HCT116 (cell line): Measurements from ENCODE around the gene RHBDF2. TPM values are rescaled to one million over a fixed set of nuclear protein-coding genes. Genes with fewer than 3 reads are reported as not detected.

Source experiments
- ATAC-seq: fragments of 200-7000 bp; cut with Tn5 transposase; 2 replicates; pipeline ENCODE4 v1.9.1; 2020; ENCODE audit warnings: mild to moderate bottlenecking, moderate library complexity
- BruUV-seq: library from RNA; stranded (reverse); fragments of 400-500 nt; replicated peaks from 2 replicates; lab custom pipeline; 2021; lab: Mats Ljungman, UMichigan
- CTCF ChIA-PET: fragments of 300-600 bp; sonication (Branson Sonifier 250); formaldehyde crosslinking; loops from one replicate; lab custom pipeline; 2021; ENCODE audit warnings: antibody characterized with exemption; lab: Charles Lee
- POLR2A ChIA-PET: fragments of 300-600, 350-600 bp; sonication (Branson Sonifier 250); formaldehyde crosslinking; loops from one replicate; lab custom pipeline; 2021; ENCODE audit warnings: antibody characterized with exemption; lab: Charles Lee
- RAD21 ChIA-PET, 2 experiments: fragments of 300-600 bp; sonication (Branson Sonifier 250); formaldehyde crosslinking; loops; one replicate each; lab custom pipeline; 2023; ENCODE audit warnings: low total read pairs in 2 of 2; ENCODE audit not compliant: uncharacterized antibody in 2 of 2, unreplicated experiment in 2 of 2, low non-redundant PET in 1 of 2; lab: Charles Lee
- DNase-seq: peaks from one replicate; pipeline ENCODE4 v3.0.0-alpha.2; 2010; ENCODE audit warnings: low read depth, low spot score
- H2AFZ ChIP-seq: fragments of 200-600 bp; shearing (Covaris generic), sonication (generic); 2 replicates; pipeline ENCODE4 v1.6.1; 2017; ENCODE audit warnings: low read depth, mixed run types, mixed read lengths, antibody characterized with exemption, low read length; ENCODE audit not compliant: poor library complexity, severe bottlenecking
- H3K27ac ChIP-seq: 2 replicates; pipeline ENCODE4 v1.5.1; 2012; ENCODE audit warnings: low read depth, low read length
- H3K27me3 ChIP-seq: fragments of 200-600 bp; sonication (generic); 2 replicates; pipeline ENCODE4 v1.6.1; 2016; ENCODE audit warnings: mixed run types, low read length, mixed read lengths; ENCODE audit not compliant: insufficient read depth
- H3K36me3 ChIP-seq, 2 experiments: fragments of 200-500 bp in 1 of 2; fragments of 200-600 bp in 1 of 2; sonication (Bioruptor generic) in 1 of 2; sonication (generic) in 1 of 2; 2 replicates each; pipeline versions ENCODE4 v1.5.1 to v1.6.1; 2014 to 2016; ENCODE audit warnings: low read length in 2 of 2, inconsistent platforms in 1 of 2, mixed read lengths in 1 of 2, mixed run types in 1 of 2; ENCODE audit not compliant: insufficient read depth in 2 of 2, control insufficient read depth in 1 of 2
- H3K4me1 ChIP-seq, 2 experiments: fragments of 200-600 bp in 1 of 2; sonication (generic) in 1 of 2; 2 replicates each; pipeline versions ENCODE4 v1.5.1 to v1.6.1; 2012 to 2017; ENCODE audit warnings: low read length in 2 of 2, inconsistent platforms in 1 of 2, mild to moderate bottlenecking in 1 of 2, mixed read lengths in 1 of 2, mixed run types in 1 of 2, moderate library complexity in 1 of 2; ENCODE audit not compliant: insufficient read depth in 2 of 2, control insufficient read depth in 1 of 2
- H3K4me2 ChIP-seq: fragments of 200-600 bp; sonication (generic); 2 replicates; pipeline ENCODE4 v1.6.1; 2017; ENCODE audit warnings: mixed run types, low read length, mixed read lengths
- H3K4me3 ChIP-seq, 2 experiments: fragments of 200-600 bp in 1 of 2; sonication (generic) in 1 of 2; replicated peaks in 1 of 2; 2 replicates each; pipeline ENCODE4 v1.5.1; 2011 to 2016; ENCODE audit warnings: low read length in 2 of 2, control low read depth in 1 of 2, low read depth in 1 of 2, mild to moderate bottlenecking in 1 of 2, mixed read lengths in 1 of 2, mixed run types in 1 of 2
- H3K79me2 ChIP-seq: fragments of 200-600 bp; sonication (generic); 2 replicates; pipeline ENCODE4 v1.6.1; 2017; ENCODE audit warnings: mild to moderate bottlenecking, mixed run types, low read length, moderate library complexity, mixed read lengths; ENCODE audit not compliant: insufficient read depth
- H3K9ac ChIP-seq: fragments of 200-600 bp; sonication (generic); 2 replicates; pipeline ENCODE4 v1.6.1; 2016; ENCODE audit warnings: low read length, mixed read lengths
- H3K9me2 ChIP-seq: fragments of 200-600 bp; sonication (generic), shearing (Covaris generic); 2 replicates; pipeline ENCODE4 v1.6.1; 2017; ENCODE audit warnings: mixed run types, mild to moderate bottlenecking, moderate library complexity; ENCODE audit not compliant: insufficient read depth
- H3K9me3 ChIP-seq, 2 experiments: fragments of 200-500 bp in 1 of 2; fragments of 200-600 bp in 1 of 2; sonication (Bioruptor generic) in 1 of 2; sonication (generic) in 1 of 2; 2 replicates each; pipeline ENCODE4 v1.6.1; 2014 to 2017; ENCODE audit warnings: low read length in 2 of 2, mixed read lengths in 2 of 2, inconsistent platforms in 1 of 2, low read depth in 1 of 2, mild to moderate bottlenecking in 1 of 2, mixed run types in 1 of 2, moderate library complexity in 1 of 2; ENCODE audit not compliant: control insufficient read depth in 1 of 2, insufficient read depth in 1 of 2
- H4K20me1 ChIP-seq: fragments of 200-600 bp; sonication (generic), shearing (Covaris generic); 2 replicates; pipeline ENCODE4 v1.6.1; 2017; ENCODE audit warnings: mixed run types, mild to moderate bottlenecking, moderate library complexity; ENCODE audit not compliant: insufficient read depth
- CBX3 ChIP-seq: IDR thresholded peaks from 2 replicates; pipeline ENCODE4 v1.6.1; 2012; ENCODE audit warnings: low read depth
- FOSL1 ChIP-seq: IDR thresholded peaks from 2 replicates; pipeline ENCODE4 v1.6.1; 2012; ENCODE audit warnings: low read depth
- JUND ChIP-seq: IDR thresholded peaks from 2 replicates; pipeline ENCODE4 v1.6.1; 2012
- POLR2A ChIP-seq: IDR thresholded peaks from 2 replicates; pipeline ENCODE4 v1.7.0; 2011; ENCODE audit warnings: borderline replicate concordance; ENCODE audit not compliant: insufficient read depth, insufficient read length; ENCODE audit errors: extremely low read depth
- POLR2AphosphoS5 ChIP-seq: IDR thresholded peaks from 2 replicates; pipeline ENCODE4 v1.6.1; 2011; ENCODE audit warnings: mild to moderate bottlenecking, low read depth, low read length, moderate library complexity
- SIN3A ChIP-seq: IDR thresholded peaks from 2 replicates; pipeline ENCODE4 v1.6.1; 2012; ENCODE audit warnings: low read depth
- SP1 ChIP-seq: IDR thresholded peaks from 2 replicates; pipeline ENCODE4 v1.6.1; 2012; ENCODE audit warnings: low read depth
- SRF ChIP-seq: IDR thresholded peaks from 2 replicates; pipeline ENCODE4 v1.6.1; 2012; ENCODE audit warnings: low read depth
- ZNF274 ChIP-seq: fragments of 200-500 bp; sonication (Bioruptor generic); IDR thresholded peaks from 2 replicates; pipeline ENCODE4 v1.6.1; 2014; ENCODE audit warnings: mild to moderate bottlenecking, low read depth, low read length, inconsistent platforms
- intact Hi-C: fragments of 100-400 bp; cut with micrococcal nuclease; formaldehyde crosslinking; loops from 2 replicates; pipeline ENCODE4 v1.10.0; 2022
- total RNA-seq: library from RNA; stranded (reverse); gene quantifications from one replicate; pipeline ENCODE4 v1.2.1, GENCODE V29; 2021; ENCODE audit not compliant: unreplicated experiment
- TF ChIP-seq, protein P1 (sequence below), 3 experiments: fragments of 200-600 bp in 1 of 3; sonication (generic) in 1 of 3; IDR thresholded peaks in 2 of 3; conservative IDR thresholded peaks in 1 of 3; 2 replicates each; pipeline ENCODE4 v1.5.1; 2012 to 2017; ENCODE audit warnings: low read depth in 2 of 3, low read length in 2 of 3, antibody characterized with exemption in 1 of 3, borderline replicate concordance in 1 of 3, control low read depth in 1 of 3, mild to moderate bottlenecking in 1 of 3, mixed read lengths in 1 of 3, mixed run types in 1 of 3, moderate library complexity in 1 of 3; ENCODE audit not compliant: insufficient read depth in 1 of 3
- TF ChIP-seq, protein P2 (sequence below): IDR thresholded peaks from 2 replicates; pipeline ENCODE4 v1.6.1; 2012
- TF ChIP-seq, protein P3 (sequence below): IDR thresholded peaks from 2 replicates; pipeline ENCODE4 v1.6.1; 2011; ENCODE audit warnings: mild to moderate bottlenecking, low read length, moderate library complexity; ENCODE audit not compliant: insufficient replicate concordance; ENCODE audit errors: extremely low read depth
- TF ChIP-seq, protein P4 (sequence below): IDR thresholded peaks from 2 replicates; pipeline ENCODE4 v1.6.1; 2012; ENCODE audit warnings: low read depth

RHBDF2 gene
- total RNA-seq, 1 experiment from 2014 or later, result 61.1 TPM

DNA sequence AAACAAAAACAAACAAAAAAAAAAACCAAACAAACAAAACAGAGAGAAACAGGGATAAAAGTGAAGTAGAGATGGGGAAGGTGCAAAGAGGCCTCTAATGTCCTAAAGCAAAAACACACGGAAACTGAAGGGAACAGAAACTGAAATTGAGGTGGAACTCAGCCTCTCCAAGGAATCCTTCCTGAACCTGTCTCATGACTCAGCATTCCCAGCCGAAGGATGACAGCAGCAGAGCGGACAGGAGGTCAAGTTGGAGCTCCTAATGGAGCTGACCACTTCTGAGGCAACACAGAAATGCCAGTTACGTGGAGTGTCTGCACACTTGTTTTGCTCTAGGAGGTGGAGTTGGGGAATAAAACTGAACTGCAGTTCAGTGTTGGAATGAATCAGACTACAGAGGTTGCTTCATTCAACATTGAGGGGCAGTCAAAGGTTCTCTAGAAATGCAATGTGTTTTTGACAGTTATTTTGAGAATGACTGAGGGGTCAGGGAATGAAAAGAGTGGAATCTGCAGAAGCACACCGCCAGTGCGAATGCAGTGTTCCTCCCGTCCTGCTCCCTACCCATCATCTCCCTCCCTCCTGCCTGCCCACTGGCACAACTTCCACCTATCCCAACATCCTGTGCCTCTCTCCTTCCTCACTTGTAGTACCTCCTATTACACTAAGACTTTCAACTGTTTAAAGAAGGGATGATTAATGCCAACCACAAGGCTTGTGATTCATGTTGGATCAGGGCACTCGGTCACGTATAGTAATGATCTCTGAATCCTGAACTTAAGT is 54.6 kb downstream of the RHBDF2 start:
- H3K9ac ChIP-seq, result peak overlapping the region; percentile 31
- H3K4me2 ChIP-seq, result peak overlapping the region; percentile 80
- RAD21 ChIA-PET, result no interaction called here
- no peaks in the 10 kb centered on the region for H3K27me3 ChIP-seq
- H3K79me2 ChIP-seq, result peaks cover 100% of the 10 kb centered on the region
- ATAC-seq, result peak; percentile 93
- H3K36me3 ChIP-seq, result peaks cover 0 to 6% of the 10 kb centered on the region in 2 experiments; a peak in 1 of 4 replicates
- no peaks in the 10 kb centered on the region for H3K9me2 ChIP-seq
- peak; percentile 26; the same call in 1 of the 2 replicates for TF ChIP-seq POLR2AphosphoS5
- TF ChIP-seq SIN3A, result peak; percentile 60
- no peak for TF ChIP-seq ZNF274
- TF ChIP-seq, protein P1, sequence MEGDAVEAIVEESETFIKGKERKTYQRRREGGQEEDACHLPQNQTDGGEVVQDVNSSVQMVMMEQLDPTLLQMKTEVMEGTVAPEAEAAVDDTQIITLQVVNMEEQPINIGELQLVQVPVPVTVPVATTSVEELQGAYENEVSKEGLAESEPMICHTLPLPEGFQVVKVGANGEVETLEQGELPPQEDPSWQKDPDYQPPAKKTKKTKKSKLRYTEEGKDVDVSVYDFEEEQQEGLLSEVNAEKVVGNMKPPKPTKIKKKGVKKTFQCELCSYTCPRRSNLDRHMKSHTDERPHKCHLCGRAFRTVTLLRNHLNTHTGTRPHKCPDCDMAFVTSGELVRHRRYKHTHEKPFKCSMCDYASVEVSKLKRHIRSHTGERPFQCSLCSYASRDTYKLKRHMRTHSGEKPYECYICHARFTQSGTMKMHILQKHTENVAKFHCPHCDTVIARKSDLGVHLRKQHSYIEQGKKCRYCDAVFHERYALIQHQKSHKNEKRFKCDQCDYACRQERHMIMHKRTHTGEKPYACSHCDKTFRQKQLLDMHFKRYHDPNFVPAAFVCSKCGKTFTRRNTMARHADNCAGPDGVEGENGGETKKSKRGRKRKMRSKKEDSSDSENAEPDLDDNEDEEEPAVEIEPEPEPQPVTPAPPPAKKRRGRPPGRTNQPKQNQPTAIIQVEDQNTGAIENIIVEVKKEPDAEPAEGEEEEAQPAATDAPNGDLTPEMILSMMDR (IDR thresholded peaks at IDR 0.05 in 2 of 3, conservative IDR thresholded peaks at IDR 0.05 in 1 of 3; ENCODE audit: borderline replicate concordance in 1 of 3, insufficient read depth in 1 of 3, low read depth in 2 of 3, low read length in 2 of 3), result no peak
- peak; percentile 86 for TF ChIP-seq JUND
- TF ChIP-seq, protein P2, sequence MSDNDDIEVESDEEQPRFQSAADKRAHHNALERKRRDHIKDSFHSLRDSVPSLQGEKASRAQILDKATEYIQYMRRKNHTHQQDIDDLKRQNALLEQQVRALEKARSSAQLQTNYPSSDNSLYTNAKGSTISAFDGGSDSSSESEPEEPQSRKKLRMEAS, result peak; percentile 51
- peak; percentile 51; the same call in 1 of the 2 replicates for TF ChIP-seq SRF
- TF ChIP-seq, protein P3, sequence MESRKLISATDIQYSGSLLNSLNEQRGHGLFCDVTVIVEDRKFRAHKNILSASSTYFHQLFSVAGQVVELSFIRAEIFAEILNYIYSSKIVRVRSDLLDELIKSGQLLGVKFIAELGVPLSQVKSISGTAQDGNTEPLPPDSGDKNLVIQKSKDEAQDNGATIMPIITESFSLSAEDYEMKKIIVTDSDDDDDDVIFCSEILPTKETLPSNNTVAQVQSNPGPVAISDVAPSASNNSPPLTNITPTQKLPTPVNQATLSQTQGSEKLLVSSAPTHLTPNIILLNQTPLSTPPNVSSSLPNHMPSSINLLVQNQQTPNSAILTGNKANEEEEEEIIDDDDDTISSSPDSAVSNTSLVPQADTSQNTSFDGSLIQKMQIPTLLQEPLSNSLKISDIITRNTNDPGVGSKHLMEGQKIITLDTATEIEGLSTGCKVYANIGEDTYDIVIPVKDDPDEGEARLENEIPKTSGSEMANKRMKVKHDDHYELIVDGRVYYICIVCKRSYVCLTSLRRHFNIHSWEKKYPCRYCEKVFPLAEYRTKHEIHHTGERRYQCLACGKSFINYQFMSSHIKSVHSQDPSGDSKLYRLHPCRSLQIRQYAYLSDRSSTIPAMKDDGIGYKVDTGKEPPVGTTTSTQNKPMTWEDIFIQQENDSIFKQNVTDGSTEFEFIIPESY, result no peak
- peak; percentile 63 for TF ChIP-seq CBX3
- TF ChIP-seq, protein P4, sequence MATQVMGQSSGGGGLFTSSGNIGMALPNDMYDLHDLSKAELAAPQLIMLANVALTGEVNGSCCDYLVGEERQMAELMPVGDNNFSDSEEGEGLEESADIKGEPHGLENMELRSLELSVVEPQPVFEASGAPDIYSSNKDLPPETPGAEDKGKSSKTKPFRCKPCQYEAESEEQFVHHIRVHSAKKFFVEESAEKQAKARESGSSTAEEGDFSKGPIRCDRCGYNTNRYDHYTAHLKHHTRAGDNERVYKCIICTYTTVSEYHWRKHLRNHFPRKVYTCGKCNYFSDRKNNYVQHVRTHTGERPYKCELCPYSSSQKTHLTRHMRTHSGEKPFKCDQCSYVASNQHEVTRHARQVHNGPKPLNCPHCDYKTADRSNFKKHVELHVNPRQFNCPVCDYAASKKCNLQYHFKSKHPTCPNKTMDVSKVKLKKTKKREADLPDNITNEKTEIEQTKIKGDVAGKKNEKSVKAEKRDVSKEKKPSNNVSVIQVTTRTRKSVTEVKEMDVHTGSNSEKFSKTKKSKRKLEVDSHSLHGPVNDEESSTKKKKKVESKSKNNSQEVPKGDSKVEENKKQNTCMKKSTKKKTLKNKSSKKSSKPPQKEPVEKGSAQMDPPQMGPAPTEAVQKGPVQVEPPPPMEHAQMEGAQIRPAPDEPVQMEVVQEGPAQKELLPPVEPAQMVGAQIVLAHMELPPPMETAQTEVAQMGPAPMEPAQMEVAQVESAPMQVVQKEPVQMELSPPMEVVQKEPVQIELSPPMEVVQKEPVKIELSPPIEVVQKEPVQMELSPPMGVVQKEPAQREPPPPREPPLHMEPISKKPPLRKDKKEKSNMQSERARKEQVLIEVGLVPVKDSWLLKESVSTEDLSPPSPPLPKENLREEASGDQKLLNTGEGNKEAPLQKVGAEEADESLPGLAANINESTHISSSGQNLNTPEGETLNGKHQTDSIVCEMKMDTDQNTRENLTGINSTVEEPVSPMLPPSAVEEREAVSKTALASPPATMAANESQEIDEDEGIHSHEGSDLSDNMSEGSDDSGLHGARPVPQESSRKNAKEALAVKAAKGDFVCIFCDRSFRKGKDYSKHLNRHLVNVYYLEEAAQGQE, result no peak
- TF ChIP-seq SP1, result peak; percentile 84
- peak; percentile 80 for TF ChIP-seq FOSL1
- no peak for TF ChIP-seq POLR2A
- TF ChIP-seq, all 23 proteins: peak for 8
- H2AFZ ChIP-seq, result no peak overlapping the region
- BruUV-seq, result no TSS peak
- CTCF ChIA-PET, result interaction anchor here (0.6 to 1.5 kb wide), 3 partner anchors 12 to 76 kb away, joined by 3 read pairs; no protein-coding TSS in a partner anchor
- H4K20me1 ChIP-seq, result peaks cover 37% of the 10 kb centered on the region; the same call in 1 of the 2 replicates
- no peaks in the 10 kb centered on the region for H3K9me3 ChIP-seq
- peaks cover 50 to 87% of the 10 kb centered on the region in 2 experiments for H3K4me1 ChIP-seq
- peak overlapping the region; percentile 63 for H3K27ac ChIP-seq
- H3K4me3 ChIP-seq, result peak overlapping the region; percentile 24 to 47
- DNase-seq, result peak; percentile 75
- POLR2A ChIA-PET, result no interaction called here
- intact Hi-C loops, result no loop called here
